Activated naive CD8-positive, alpha-beta T cell treated with anti-CD3 and anti-CD28 coated beads for 36 hours (primary cell): ENCODE results near the gene MCC. TPM values are rescaled to one million over a fixed set of nuclear protein-coding genes. Genes with fewer than 3 reads are reported as not detected.

Source experiments
- DNase-seq: peaks from one replicate; pipeline ENCODE4 v3.0.0; 2021
- H3K27ac Mint-ChIP-seq: one replicate; pipeline ENCODE4 v1.8.0; 2022; ENCODE audit warnings: mild to moderate bottlenecking, moderate library complexity, mixed read lengths
- H3K27me3 Mint-ChIP-seq: one replicate; pipeline ENCODE4 v1.8.0; 2022; ENCODE audit warnings: mild to moderate bottlenecking, mixed read lengths
- H3K36me3 Mint-ChIP-seq: one replicate; pipeline ENCODE4 v1.8.0; 2021; ENCODE audit warnings: mild to moderate bottlenecking, mixed read lengths
- H3K4me1 Mint-ChIP-seq: one replicate; pipeline ENCODE4 v1.8.0; 2021; ENCODE audit warnings: mixed read lengths
- H3K4me3 Mint-ChIP-seq: one replicate; pipeline ENCODE4 v1.8.0; 2022; ENCODE audit warnings: mild to moderate bottlenecking, moderate library complexity, mixed read lengths
- H3K9me3 Mint-ChIP-seq: one replicate; pipeline ENCODE4 v1.8.0; 2022; ENCODE audit warnings: mixed read lengths
- total RNA-seq, 2 experiments: library from RNA; stranded (reverse); gene quantifications; one replicate each; pipeline ENCODE4 v1.2.3, GENCODE V29; 2021

MCC gene
- total RNA-seq, 2 experiments from 2014 or later: 2.4 to 2.9 TPM

DNA sequence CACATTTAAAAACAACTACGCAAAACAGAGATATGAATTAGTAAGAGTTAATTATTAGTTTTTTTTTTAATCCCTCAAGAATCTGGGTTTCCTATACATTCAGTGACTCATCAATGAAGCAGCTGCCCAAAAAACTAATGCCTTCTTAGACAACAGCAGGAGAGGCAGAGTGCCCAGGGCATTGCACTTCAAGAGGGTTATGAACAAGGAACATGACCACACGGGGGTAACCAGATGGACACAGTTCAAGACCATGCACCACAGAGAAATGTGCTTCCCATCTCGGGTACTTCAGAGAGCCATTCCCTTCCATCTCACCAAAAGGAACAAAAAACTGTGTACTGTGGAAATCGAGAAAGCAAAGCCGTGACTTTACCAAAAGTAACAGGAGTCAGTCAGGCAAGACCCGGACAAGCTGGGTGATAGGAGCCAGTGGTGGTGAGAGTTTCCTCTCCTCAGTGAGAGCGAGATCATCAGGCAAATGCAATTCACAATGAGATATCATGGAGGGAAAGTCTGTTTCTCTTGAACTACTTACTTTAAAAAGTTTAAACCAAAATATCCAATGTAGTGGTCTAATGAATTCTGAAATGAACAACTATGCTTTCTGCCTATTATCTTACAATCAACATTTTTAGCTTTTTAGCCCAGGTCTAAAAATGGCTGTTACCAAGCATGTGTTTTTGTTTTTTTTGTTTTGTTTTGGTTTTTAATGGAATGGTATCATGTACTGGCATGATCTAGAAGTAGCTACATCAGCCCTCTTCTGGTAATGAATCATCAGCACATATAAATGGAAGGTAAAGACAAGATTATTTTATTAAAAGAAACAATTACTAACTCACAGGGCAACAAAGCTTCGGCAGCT, 245.5 kb downstream of the MCC start:
- no peaks in the 10 kb centered on the region for H3K36me3 Mint-ChIP-seq
- H3K27ac Mint-ChIP-seq: no peak overlapping the region
- DNase-seq: no peak
- H3K4me1 Mint-ChIP-seq: peaks cover 7% of the 10 kb centered on the region
- H3K4me3 Mint-ChIP-seq: no peak overlapping the region
- peaks cover 8% of the 10 kb centered on the region for H3K27me3 Mint-ChIP-seq
- no peaks in the 10 kb centered on the region for H3K9me3 Mint-ChIP-seq

DNA sequence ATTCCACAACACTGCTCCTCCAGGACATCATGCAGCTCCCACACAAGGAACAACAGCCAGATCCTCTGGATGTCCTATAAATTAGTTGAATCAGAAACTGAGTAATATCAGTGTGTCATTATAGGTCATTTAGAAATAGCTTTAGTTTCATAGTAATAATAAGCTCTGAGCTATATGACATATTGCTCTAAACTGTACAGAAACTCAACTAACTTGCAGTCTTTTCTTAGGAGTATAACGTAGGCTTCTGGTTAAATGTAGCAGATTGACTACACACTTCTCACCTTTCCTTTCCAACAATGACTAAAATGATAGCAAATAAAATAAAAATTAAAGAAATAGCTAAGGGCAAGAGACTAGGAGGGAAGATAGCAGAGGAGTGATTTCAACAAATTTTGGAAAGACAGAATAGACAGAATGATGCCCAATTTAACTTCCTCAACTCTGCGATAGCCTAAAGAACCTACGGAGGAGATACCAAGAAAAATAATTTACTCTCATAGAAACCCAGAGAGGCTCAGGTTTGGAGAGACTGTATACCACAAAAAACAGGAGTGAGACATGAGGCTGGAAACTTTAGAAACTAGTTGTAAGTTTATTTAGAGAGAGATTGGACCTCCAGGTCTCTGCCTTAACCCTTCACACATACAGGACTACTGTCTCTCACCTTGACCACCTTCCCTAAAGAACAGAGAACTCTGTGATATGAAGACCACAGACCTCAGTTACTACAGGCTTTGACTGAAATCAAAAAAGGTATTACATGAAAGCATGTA, 247.1 kb downstream of the MCC start:
- Mint-ChIP-seq H3K36me3 (no peaks in the 10 kb centered on the region), H3K9me3 (no peaks in the 10 kb centered on the region), H3K27me3 (peaks cover 12% of the 10 kb centered on the region), H3K4me1 (peaks cover 6% of the 10 kb centered on the region), H3K4me3 (no peak overlapping the region), H3K27ac (no peak overlapping the region)
- no peak for DNase-seq

DNA sequence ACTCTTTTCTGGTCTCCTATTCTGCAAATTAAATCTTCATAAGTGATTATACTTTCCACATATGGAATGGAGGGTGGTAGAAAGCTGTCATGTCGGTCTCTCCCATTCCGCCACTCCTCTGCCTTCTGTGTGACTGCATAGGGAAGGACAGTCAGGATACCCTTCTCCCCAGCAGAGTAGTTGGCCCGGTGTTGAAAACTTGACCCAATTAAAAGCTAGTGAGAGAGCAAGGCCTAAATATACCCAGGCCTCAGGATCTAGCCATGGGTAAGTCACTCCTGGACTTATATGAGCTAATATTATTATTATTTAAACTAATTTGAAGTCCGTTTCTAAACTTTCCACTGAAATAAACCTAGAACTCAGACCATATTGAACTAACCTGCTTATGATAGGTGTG, 248.2 kb downstream of the MCC start:
- peaks cover 14% of the 10 kb centered on the region for H3K27me3 Mint-ChIP-seq
- H3K4me1 Mint-ChIP-seq: no peaks in the 10 kb centered on the region
- no peak overlapping the region for H3K27ac Mint-ChIP-seq
- no peaks in the 10 kb centered on the region for H3K36me3 Mint-ChIP-seq
- no peak overlapping the region for H3K4me3 Mint-ChIP-seq
- DNase-seq: no peak
- no peaks in the 10 kb centered on the region for H3K9me3 Mint-ChIP-seq

DNA sequence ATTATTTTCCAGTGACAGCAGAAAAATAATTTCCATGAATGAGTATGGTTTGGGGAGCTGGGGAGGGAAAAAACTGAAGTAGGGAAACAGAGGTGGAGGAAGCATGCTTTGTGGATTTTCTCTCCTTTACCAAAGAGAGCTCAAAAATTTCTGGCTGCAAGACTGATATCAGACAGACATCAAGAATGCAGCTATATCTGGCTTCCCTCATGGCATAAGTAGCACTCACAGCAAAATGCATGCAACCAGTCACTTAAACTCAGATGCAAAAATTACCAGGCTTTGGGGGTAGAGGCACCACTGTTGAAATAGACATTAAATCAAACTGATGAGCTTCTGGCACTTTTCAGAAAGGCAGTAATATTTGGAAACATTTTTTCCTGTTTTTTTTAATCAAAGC, 250.4 kb downstream of the MCC start:
- no peaks in the 10 kb centered on the region for H3K4me1 Mint-ChIP-seq
- no peak overlapping the region for H3K4me3 Mint-ChIP-seq
- no peaks in the 10 kb centered on the region for H3K36me3 Mint-ChIP-seq
- no peak overlapping the region for H3K27ac Mint-ChIP-seq
- DNase-seq: no peak
- no peaks in the 10 kb centered on the region for H3K9me3 Mint-ChIP-seq
- H3K27me3 Mint-ChIP-seq: peaks cover 15% of the 10 kb centered on the region

DNA sequence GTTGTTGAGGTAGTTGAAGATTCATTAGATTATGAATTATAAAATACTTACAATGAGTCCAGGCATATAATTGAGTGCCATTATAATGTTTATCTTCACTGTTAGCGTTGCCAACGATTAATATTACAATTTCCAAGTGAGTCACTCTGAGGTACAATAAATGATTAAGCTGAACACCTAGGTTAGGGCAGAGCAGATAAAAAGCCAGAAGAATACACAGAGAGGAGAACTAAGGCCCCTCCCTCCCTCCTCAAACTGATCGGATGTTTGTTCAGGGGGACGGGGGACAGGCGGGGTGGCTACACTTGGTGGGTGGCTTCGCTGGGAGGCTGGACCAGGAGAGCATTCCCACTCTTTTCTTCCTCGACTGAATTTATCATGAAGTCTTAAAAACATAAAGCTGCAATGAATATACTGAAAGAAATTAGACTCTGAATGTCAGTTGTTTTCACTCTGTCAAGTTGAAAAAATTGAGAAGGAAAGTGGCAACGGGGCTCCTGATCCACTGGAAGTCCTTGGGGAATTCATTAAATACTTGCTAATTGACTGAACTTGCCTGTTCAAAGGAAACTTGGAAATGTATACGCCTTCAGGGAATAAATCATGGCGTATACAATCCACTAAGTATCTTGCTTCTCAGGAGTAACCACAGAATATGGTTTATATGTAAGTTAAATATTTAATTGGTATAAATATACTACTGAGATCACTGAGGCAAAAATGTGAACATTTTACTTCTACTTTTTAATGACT, 251.5 kb downstream of the MCC start:
- Mint-ChIP-seq H3K27me3 (peaks cover 15% of the 10 kb centered on the region), H3K9me3 (no peaks in the 10 kb centered on the region), H3K4me3 (no peak overlapping the region), H3K27ac (no peak overlapping the region), H3K36me3 (no peaks in the 10 kb centered on the region), H3K4me1 (no peaks in the 10 kb centered on the region)
- DNase-seq: no peak

DNA sequence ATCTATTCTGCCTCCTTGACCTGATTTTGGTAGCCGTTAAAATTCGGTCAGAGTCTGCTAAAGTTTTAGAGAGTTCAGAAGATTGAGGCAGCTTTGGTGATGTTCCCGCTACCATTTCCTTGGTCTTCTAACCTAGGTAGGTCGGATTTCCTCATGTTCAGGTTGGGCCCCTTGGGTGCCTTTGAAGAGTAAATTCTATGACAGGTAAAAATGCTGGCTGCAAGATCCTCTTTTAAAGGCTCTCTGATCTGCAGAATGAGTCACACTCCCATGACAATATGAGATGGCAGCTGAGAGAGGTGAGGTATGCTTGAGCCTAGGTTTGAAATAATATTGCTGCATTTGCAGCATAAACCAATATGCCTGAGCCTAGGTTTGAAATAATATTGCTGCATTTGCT, 252.4 kb downstream of the MCC start:
- H3K9me3 Mint-ChIP-seq: no peaks in the 10 kb centered on the region
- peaks cover 15% of the 10 kb centered on the region for H3K27me3 Mint-ChIP-seq
- no peaks in the 10 kb centered on the region for H3K36me3 Mint-ChIP-seq
- H3K4me3 Mint-ChIP-seq: no peak overlapping the region
- no peaks in the 10 kb centered on the region for H3K4me1 Mint-ChIP-seq
- no peak for DNase-seq
- no peak overlapping the region for H3K27ac Mint-ChIP-seq

DNA sequence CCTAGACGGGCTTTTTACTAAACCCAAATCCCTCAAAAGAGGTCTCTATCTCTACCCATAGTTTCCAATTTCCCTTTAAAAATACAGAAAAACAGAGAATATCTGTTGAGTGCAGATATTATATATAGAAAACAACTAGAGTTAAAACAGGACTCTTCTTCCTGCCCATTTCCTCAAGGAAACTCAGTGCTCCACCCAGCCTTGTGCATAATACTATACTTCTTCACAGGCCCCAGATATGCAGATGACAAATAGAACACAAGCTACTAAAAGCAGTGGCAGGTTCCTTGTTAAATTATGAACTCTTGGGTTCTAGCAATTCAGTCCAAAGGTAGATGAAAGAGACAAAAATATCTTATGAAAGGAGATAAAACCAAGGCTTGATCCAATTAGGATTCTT, 253.7 kb downstream of the MCC start:
- Mint-ChIP-seq H3K9me3 (no peaks in the 10 kb centered on the region), H3K4me1 (no peaks in the 10 kb centered on the region)

DNA sequence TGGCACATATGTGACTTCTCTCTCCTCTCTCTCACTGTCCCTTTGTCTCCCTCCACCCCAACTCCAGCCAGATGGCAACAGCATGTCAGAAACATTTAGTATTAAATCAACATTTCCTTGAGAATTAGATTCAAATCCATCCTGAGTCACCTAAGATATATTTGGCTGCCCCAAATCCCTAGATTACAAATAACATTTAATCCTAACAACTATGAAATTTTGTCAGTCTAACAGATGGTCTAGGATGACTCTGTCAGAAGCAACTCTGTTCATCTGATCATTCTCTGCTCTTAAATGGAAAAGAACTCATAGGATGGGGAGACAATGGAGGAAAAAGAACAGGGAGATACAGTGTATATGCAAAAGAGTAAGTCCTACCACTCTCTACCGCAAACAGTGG, 254.6 kb downstream of the MCC start:
- H3K36me3 Mint-ChIP-seq: no peaks in the 10 kb centered on the region
- no peak overlapping the region for H3K27ac Mint-ChIP-seq
- H3K9me3 Mint-ChIP-seq: no peaks in the 10 kb centered on the region
- H3K27me3 Mint-ChIP-seq: peaks cover 15% of the 10 kb centered on the region
- H3K4me3 Mint-ChIP-seq: no peak overlapping the region
- DNase-seq: no peak
- H3K4me1 Mint-ChIP-seq: no peaks in the 10 kb centered on the region

More for the DNA sequence above, 253.7 kb downstream of the MCC start:
- no peak overlapping the region for H3K4me3 Mint-ChIP-seq
- H3K27me3 Mint-ChIP-seq: peaks cover 15% of the 10 kb centered on the region
- no peaks in the 10 kb centered on the region for H3K36me3 Mint-ChIP-seq
- no peak for DNase-seq
- H3K27ac Mint-ChIP-seq: no peak overlapping the region

DNA sequence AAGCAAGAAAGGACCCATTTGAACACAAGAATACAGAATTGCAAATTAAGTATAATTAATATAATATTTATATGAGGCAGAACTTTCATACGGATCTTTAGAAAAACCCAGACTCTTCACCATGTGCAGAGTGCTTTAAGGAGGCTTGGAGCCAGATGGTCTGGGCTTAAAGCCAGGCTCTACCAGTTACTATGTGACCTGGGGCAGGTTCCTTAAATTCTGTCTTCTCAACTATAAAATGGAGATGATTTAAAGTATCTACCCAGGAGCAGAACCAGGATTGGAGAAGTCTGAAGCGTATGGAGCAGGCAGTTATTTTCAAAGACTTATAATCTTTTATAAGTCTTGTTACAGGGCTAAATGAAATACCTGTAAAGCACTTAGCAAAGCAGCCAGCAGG, 255.6 kb downstream of the MCC start:
- DNase-seq: no peak
- Mint-ChIP-seq H3K4me3 (no peak overlapping the region), H3K9me3 (no peaks in the 10 kb centered on the region), H3K36me3 (no peaks in the 10 kb centered on the region), H3K27me3 (peaks cover 12% of the 10 kb centered on the region), H3K4me1 (no peaks in the 10 kb centered on the region), H3K27ac (no peak overlapping the region)

DNA sequence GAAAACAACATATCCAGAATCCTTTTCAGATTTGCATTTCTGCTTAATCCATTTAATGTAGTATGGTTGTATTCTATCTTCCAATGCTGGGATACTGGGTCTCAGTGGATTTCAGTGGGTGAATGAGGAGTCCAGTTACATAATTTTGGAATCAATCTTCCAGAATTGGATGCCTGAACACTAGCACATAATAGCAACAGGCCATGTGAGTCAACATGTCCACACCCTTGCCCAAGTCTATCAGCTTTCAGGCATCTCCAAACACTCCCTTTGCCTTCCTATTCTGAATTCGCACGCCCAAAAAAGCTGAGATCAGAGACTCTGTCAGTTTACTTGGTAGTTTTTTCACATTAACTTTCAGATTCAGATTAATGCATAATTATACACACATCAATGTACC, 256.0 kb downstream of the MCC start:
- Mint-ChIP-seq H3K4me1 (no peaks in the 10 kb centered on the region), H3K27me3 (peaks cover 12% of the 10 kb centered on the region), H3K4me3 (no peak overlapping the region), H3K36me3 (no peaks in the 10 kb centered on the region), H3K9me3 (no peaks in the 10 kb centered on the region), H3K27ac (no peak overlapping the region)
- no peak for DNase-seq

DNA sequence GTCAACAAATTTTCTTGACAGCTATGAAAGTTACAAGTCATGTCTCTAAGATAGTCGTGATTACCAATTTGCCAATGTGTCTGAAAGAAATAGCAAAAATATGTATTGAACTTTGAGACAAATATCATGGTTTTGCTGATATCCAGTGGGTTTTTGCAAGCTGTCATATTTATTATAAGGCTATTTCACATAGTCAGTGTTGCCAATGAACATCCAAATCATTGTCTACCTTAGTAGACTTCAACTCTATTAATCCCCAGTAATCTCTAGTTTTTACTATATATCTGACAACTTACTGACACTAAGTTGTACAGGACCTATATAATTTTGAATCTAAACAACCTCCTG, 256.6 kb downstream of the MCC start:
- Mint-ChIP-seq H3K9me3 (no peaks in the 10 kb centered on the region), H3K4me3 (no peak overlapping the region), H3K36me3 (no peaks in the 10 kb centered on the region), H3K4me1 (no peaks in the 10 kb centered on the region), H3K27me3 (peaks cover 10% of the 10 kb centered on the region), H3K27ac (no peak overlapping the region)
- no peak for DNase-seq

DNA sequence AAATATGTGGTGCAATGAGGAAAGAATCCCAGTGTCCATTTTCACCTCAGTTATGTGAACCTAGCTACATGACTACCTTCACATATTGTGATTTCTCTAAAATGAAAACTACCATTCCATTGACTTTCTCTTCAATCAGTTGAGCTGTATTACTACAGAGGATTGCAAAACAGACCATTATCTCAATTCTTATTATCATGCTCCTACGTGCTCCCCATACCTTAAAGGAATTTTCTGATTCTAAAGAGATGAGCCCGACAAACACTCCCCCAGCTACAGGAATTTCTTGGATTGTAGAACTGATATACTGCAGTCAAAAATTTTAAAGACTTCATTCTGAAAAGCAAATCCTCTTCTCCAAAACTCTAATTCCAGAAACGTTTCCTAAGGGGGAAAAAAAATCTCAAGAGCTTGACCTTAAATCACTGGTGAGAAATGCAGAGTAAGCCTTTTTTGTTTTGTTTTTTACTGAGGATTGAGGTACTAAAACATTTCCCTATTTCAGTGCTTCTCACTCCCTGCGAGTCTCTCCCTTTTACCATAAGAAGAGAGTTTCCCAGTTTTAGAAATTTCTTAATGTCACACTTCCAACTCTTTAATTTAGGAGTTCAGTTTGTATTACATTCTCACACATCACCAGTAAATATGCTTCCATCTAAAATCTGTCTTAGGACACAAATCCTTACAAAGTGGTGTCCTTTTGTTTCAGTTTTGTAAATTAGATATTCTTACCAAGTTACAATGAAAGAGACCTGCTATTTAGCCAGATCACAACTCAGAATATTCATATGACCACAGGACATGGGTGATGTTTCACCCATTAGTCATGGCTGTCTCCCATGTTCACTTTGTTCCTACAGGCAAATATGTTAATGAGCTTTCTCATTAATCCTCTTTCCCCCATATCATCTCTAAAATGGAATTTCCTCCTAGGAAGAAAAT, 257.3 kb downstream of the MCC start:
- no peak for DNase-seq
- Mint-ChIP-seq H3K27me3 (peaks cover 7% of the 10 kb centered on the region), H3K36me3 (no peaks in the 10 kb centered on the region), H3K9me3 (no peaks in the 10 kb centered on the region), H3K4me1 (no peaks in the 10 kb centered on the region), H3K4me3 (no peak overlapping the region), H3K27ac (no peak overlapping the region)

DNA sequence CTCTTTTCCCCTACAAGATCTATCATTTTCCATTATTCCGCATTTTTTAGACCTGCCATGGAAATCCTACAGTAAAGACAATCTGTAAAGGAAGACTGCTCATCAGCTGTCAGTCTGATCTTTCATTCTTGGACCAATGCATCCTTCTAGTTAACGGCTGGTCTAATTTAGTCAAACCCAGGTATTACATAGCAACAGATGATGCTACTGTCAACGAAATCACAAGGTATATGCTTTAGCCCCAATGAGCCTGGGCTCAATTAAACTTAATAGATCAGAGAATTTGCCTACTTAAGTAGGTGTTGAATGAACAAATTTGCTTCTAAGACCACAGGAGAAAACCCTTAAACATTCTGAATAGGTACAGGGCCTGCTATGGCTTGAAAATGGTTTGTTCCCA, 260.5 kb downstream of the MCC start:
- Mint-ChIP-seq H3K27me3 (no peaks in the 10 kb centered on the region), H3K4me1 (no peaks in the 10 kb centered on the region), H3K4me3 (no peak overlapping the region), H3K9me3 (no peaks in the 10 kb centered on the region), H3K36me3 (no peaks in the 10 kb centered on the region), H3K27ac (no peak overlapping the region)
- no peak for DNase-seq

DNA sequence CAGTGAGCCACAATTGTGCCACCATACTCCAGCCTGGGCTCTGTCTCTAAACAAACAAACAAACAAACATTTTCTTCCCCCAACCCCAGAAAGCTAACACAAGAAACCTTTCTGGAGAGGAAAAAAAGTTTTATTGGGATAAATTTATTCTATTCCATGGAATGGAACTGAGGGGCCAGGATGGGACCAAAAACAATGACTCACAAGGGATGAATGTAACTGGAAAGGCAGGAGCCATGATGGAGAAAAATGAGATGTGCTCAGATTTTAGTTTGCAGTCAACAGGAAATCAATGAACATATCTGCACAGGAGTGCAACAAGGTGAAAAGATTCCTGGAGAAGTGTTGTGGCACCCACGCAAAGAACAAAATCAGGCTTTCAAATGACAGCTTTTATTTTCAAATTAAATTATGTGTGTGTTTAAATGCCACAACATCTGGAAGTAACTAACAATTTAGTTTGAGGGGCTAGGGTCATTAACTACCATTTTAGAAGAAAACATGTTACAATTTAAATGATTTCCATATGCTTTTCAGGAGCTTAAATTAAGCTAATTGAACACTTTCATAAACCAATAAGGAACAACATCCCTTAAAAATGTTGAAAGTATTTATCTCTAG, 262.0 kb downstream of the MCC start:
- H3K27ac Mint-ChIP-seq: no peak overlapping the region
- H3K9me3 Mint-ChIP-seq: no peaks in the 10 kb centered on the region
- no peaks in the 10 kb centered on the region for H3K4me1 Mint-ChIP-seq
- H3K36me3 Mint-ChIP-seq: no peaks in the 10 kb centered on the region
- no peaks in the 10 kb centered on the region for H3K27me3 Mint-ChIP-seq
- DNase-seq: no peak
- no peak overlapping the region for H3K4me3 Mint-ChIP-seq
